Measurements from ENCODE around the gene SERPINE1.
A peak's percentile ranks its signal among the peaks of the same experiment; 100 is the strongest.
"Not testable (repeated sequence)": the region's sequence is repeated elsewhere in the genome, so short reads cannot be mapped to it uniquely, and the experiment has no call there.

SERPINE1 gene

GRCh38 chr7:101124376-101125056, 2.4 kb upstream of the SERPINE1 start:
- peak; percentile 56 for DNase-seq (ENCODE audit: low spot score)

- DNase-seq (ENCODE audit: low spot score) = peak; percentile 37
Measured at GRCh38 chr7:101125989-101126650, 784 bp upstream of the SERPINE1 start.

- no peak for DNase-seq (ENCODE audit: low spot score)
Measured at GRCh38 chr7:101127460-101128039, 646 bp downstream of the SERPINE1 start.

DNA sequence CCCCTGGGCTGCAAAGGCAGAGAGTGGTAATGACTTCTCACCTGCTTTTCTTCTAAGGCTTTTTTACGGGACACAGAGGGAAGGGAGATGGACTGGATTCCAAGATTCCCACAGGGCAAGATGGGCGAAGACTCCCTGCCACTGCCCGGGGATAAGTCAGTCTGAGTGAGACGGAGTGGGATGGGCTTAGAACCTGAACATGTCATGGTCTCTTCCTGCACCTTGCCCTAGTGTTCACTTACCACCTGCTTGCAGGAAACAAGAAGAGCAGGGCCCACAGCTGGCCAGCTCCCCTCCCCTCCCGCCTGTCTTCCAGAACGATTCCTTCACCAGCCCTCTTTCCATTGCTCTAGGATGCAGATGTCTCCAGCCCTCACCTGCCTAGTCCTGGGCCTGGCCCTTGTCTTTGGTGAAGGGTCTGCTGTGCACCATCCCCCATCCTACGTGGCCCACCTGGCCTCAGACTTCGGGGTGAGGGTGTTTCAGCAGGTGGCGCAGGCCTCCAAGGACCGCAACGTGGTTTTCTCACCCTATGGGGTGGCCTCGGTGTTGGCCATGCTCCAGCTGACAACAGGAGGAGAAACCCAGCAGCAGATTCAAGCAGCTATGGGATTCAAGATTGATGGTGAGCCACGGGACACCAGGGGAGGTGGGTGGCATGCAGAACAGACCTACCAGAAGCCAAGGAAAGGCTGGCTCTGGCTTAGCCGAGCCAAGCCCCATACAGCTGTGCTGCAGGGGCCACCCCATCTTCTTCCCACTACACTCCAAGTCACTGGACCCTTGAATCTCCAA, 1.3 kb downstream of the SERPINE1 start:
- no peak for DNase-seq (ENCODE audit: low spot score)

DNA sequence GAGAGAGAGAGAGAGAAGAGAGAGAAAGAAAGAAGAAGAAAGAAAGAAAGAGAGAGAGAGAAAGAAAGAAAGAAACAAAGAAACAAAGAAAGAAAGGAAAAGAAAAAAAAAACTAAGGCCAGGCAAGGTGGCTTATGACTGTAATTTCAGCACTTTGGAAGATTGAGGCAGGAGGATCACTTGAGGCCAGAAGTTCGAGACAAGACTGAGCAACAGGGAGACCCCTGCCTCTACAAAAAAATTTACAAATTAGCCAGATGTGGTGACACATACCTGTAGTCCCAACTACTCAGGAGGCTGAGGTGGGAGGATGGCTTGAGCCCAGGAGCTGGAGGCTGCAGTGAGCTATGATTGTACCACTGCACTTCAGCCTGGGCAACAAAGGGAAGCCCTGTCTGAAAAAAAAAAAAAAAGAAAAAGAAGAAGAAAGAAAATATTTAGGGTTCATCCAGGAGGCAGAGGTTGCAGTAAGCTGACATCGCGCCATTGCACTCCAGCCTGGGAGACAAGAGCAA, 2.8 kb downstream of the SERPINE1 start:
- DNase-seq (ENCODE audit: low spot score) = no peak

DNA sequence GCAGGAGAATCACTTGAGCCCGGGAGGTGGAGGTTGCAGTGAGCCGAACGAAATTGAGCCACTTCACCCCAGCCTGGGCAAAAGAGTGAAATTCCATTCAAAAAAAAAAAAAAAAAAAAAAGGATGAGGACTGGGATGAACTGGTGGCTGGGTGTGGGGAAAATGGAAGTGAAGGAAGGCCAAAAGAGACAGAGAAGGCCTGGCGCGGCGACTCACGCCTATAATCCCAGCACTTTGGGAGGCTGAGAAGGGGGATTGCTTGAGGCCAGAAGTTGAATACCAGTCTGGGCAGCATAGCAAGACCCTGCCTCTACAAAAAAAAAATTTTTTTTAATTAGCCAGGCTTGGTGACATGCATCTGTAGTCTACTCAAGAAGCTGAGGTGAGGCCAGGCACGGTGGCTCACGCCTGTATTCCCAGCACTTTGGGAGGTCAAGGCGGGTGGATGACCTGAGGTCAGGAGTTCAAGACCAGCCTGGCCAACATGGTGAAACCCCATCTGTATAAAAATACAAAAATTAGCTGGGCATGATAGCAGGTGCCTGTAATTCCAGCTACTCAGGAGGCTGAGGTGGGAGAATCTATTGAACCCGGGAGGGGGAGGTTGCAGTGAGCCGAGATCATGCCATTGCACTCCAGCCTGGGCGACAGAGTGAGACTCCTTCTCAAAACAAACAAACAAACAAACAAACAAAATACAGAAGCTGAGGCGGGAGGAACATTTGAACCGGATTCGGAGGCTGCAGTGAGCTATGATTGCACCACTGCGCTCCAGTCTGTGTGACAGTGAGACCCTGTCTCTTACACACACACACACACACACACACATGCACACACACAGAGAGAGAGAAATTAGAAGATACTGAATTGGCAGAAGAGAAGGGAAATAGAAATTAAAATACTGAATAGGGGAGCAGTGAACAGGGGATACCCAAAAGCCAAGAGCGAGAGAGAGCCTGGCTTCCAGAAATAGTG, 6.0 kb downstream of the SERPINE1 start:
- not testable (repeated sequence) for DNase-seq (ENCODE audit: low spot score)

- DNase-seq (ENCODE audit: low spot score) = no peak
Measured at GRCh38 chr7:101133621-101134398, 6.9 kb downstream of the SERPINE1 start.

DNA sequence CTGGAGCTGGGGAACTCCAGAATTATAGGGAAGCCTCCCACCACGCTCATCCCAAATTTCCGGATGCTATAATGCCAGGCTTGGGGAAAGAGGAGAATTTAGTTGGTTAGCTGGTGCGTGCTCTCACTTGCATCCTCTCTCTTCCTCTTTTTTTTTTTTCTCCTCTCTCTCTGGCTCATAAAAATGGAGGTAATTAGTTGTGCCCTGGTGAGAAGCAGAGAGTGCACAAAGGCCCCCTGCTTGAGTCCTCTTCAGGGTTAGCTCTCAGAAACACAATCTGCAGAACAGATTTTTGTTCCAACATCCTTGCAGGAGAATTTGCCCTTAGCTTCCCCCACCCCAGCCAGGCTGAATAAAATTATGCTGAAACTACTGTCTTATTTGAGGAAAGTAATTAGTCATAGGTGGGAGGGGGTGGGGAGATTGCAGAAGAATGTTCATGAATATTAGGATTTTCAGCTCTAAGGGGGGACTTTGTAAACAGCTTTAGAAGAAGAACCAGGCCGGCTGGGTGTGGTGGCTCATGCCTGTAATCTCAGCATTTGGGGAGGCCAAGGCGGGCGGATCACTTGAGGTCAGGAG, 7.6 kb downstream of the SERPINE1 start:
- DNase-seq (ENCODE audit: low spot score) = no peak

GRCh38 chr7:101137651-101138212, 10.8 kb downstream of the SERPINE1 start:
- DNase-seq (ENCODE audit: low spot score) = no peak

GRCh38 chr7:101138213-101138870, 11.4 kb downstream of the SERPINE1 start:
- peak; percentile 84 for DNase-seq (ENCODE audit: low spot score)

- no peak for DNase-seq (ENCODE audit: low spot score)
Measured at GRCh38 chr7:101140339-101140699, 13.4 kb downstream of the SERPINE1 start.

- DNase-seq (ENCODE audit: low spot score) = no peak
Measured at GRCh38 chr7:101140746-101141382, 14.0 kb downstream of the SERPINE1 start.

- no peak for DNase-seq (ENCODE audit: low spot score)
Measured at GRCh38 chr7:101151908-101152651, 25.2 kb downstream of the SERPINE1 start.

GRCh38 chr7:101153969-101154692, 27.2 kb downstream of the SERPINE1 start, which contains the start of gene AP1S1:
TSS of gene AP1S1 (plus strand) at chr7:101154476. CDS start at chr7:101154515, 39 bp downstream.
- DNase-seq (ENCODE audit: low spot score) = peak; percentile 99

GRCh38 chr7:101154693-101155102, 27.8 kb downstream of the SERPINE1 start:
- no peak for DNase-seq (ENCODE audit: low spot score)

- no peak for DNase-seq (ENCODE audit: low spot score)
Measured at GRCh38 chr7:101155303-101155702, 28.4 kb downstream of the SERPINE1 start.

- DNase-seq (ENCODE audit: low spot score) = no peak
Measured at GRCh38 chr7:101156277-101156676, 29.4 kb downstream of the SERPINE1 start.

Measured in AG08396 (cell line).